Activated B cell treated with CpG ODN at 0.5 μM for 24 hours (primary cell): Measurements from ENCODE around the gene ABCA13. TPM values are rescaled to one million over a fixed set of nuclear protein-coding genes. Genes with fewer than 3 reads are reported as not detected.

Experiments used
- ATAC-seq: fragments of 200-7000 bp; cut with Tn5 transposase; one replicate; pipeline ENCODE4 v1.10.0; 2021; ENCODE audit warnings: low read depth, mild to moderate bottlenecking, moderate library complexity
- CTCF ChIA-PET: fragments of 350-600 bp; sonication (Branson Sonifier 250); formaldehyde crosslinking; loops from one replicate; lab custom pipeline; 2021; ENCODE audit warnings: antibody characterized with exemption; lab: Charles Lee
- POLR2A ChIA-PET: fragments of 350-600 bp; sonication (Branson Sonifier 250); formaldehyde crosslinking; loops from one replicate; lab custom pipeline; 2021; ENCODE audit warnings: antibody characterized with exemption; lab: Charles Lee
- DNase-seq: peaks from one replicate; pipeline ENCODE4 v3.0.0; 2022
- H3K27ac Mint-ChIP-seq: one replicate; pipeline ENCODE4 v1.8.0; 2020; ENCODE audit warnings: mixed read lengths
- H3K27me3 Mint-ChIP-seq: one replicate; pipeline ENCODE4 v1.8.0; 2021; ENCODE audit warnings: mixed read lengths
- H3K36me3 Mint-ChIP-seq: one replicate; pipeline ENCODE4 v1.8.0; 2021; ENCODE audit warnings: low read depth, mixed read lengths
- H3K4me1 Mint-ChIP-seq: one replicate; pipeline ENCODE4 v1.8.0; 2021; ENCODE audit warnings: mixed read lengths
- H3K4me3 Mint-ChIP-seq: one replicate; pipeline ENCODE4 v1.8.0; 2020; ENCODE audit warnings: mild to moderate bottlenecking, mixed read lengths
- H3K9me3 Mint-ChIP-seq: one replicate; pipeline ENCODE4 v1.8.0; 2020; ENCODE audit warnings: mixed read lengths
- intact Hi-C: fragments of 100-400 bp; cut with micrococcal nuclease; formaldehyde crosslinking; loops from one replicate; pipeline ENCODE4 v1.15.1; 2024
- total RNA-seq: library from RNA; stranded (reverse); gene quantifications from 2 replicates; pipeline ENCODE4 v1.2.3, GENCODE V29; 2022
- TF ChIP-seq, protein P1 (sequence below): fragments of 200-600 bp; IDR thresholded peaks from one replicate; pipeline ENCODE4 v1.8.0; 2022; ENCODE audit warnings: antibody characterized with exemption, mild to moderate bottlenecking

The ABCA13 gene
- total RNA-seq, 1 donor from 2014 or later, result not detected

DNA sequence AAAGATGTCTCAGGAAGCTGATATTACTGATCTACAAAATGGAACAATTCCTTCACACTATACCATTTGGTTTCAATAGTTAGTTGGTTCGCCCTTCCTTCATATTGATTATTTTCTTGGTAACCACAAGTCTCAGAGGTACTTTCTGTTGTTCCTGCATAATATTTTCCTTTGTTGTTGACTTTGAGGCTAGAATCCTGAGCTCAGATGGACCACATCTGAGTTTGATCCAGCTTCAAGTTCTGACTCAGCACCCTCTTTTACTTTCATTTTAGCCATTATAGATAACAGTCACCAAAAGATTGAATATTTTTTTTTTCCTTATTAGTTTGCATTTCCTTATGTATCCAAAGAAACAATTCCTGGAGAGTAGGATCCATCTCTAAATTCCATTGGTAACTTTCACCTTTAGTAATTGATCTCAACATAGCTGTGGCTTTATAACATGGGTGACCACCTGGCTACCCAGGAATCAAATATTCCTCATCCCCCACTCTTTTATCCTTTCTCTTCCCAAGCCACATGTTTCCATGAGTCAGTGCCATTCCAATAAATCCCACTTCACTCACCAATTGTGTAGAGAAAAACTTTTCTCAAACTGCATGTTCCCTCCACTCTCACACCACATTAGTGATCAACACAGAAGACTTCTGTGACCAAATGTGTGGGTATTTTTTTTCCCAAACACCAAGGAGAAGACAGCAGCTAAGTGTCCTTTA, 9.7 kb upstream of the ABCA13 start:
- H3K9me3 Mint-ChIP-seq, result no peaks in the 10 kb centered on the region
- no peak overlapping the region for H3K27ac Mint-ChIP-seq
- TF ChIP-seq, protein P1, sequence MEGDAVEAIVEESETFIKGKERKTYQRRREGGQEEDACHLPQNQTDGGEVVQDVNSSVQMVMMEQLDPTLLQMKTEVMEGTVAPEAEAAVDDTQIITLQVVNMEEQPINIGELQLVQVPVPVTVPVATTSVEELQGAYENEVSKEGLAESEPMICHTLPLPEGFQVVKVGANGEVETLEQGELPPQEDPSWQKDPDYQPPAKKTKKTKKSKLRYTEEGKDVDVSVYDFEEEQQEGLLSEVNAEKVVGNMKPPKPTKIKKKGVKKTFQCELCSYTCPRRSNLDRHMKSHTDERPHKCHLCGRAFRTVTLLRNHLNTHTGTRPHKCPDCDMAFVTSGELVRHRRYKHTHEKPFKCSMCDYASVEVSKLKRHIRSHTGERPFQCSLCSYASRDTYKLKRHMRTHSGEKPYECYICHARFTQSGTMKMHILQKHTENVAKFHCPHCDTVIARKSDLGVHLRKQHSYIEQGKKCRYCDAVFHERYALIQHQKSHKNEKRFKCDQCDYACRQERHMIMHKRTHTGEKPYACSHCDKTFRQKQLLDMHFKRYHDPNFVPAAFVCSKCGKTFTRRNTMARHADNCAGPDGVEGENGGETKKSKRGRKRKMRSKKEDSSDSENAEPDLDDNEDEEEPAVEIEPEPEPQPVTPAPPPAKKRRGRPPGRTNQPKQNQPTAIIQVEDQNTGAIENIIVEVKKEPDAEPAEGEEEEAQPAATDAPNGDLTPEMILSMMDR, result no peak
- no peaks in the 10 kb centered on the region for H3K4me1 Mint-ChIP-seq
- ATAC-seq, result no peak
- no peak overlapping the region for H3K4me3 Mint-ChIP-seq
- H3K27me3 Mint-ChIP-seq, result peaks cover 14% of the 10 kb centered on the region
- no peaks in the 10 kb centered on the region for H3K36me3 Mint-ChIP-seq
- intact Hi-C loops, result no loop called here
- POLR2A ChIA-PET, result interaction anchor here (0.5 kb wide), 1 partner anchor 389 kb away, joined by 4 read pairs; no protein-coding TSS in a partner anchor
- no peak for DNase-seq
- CTCF ChIA-PET, result no interaction called here

DNA sequence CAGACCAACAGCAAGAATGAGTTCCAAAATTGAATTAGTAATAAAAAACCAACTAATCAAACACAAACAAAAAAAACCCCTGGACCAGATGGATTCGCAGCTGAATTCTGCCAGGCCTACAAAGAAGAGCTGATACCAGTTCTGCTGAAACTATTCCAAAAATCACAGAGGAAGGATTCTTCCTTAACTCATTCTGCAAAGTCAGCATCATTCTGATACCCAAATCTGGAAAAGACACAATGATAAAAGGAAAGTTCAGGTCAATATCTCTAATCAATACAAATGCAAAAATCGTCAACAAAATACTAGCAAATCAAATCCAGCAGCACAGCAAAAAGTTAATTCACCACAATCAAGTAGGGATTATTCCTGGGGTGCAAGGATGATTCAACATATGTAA, 6.1 kb upstream of the ABCA13 start:
- ChIA-PET CTCF (no interaction called here), POLR2A (no interaction called here)
- peaks cover 15% of the 10 kb centered on the region for H3K27me3 Mint-ChIP-seq
- no peak overlapping the region for H3K27ac Mint-ChIP-seq
- H3K36me3 Mint-ChIP-seq, result no peaks in the 10 kb centered on the region
- no peak for DNase-seq
- no peaks in the 10 kb centered on the region for H3K4me1 Mint-ChIP-seq
- no peak for ATAC-seq
- peaks cover 7% of the 10 kb centered on the region for H3K9me3 Mint-ChIP-seq
- intact Hi-C loops, result no loop called here
- no peak overlapping the region for H3K4me3 Mint-ChIP-seq
- TF ChIP-seq, protein P1, result no peak

DNA sequence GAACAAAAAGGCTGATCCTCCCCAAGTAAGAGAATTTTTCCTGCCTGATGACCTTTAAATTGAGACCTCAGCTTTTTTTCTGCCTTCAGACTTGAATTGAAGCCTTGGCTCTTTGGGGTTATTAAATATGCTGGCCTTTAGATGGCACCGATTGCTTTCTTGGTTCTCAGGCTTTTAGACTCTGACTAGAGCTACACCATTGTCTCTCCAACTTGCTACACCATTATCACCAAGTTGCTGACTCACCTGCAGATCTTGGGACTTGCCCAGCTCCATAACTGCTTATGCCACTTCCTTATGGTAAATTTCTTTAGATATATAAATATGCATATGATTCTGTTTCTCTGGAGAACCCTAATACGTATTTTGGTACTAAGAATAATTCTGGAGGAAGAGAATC, 3.1 kb upstream of the ABCA13 start:
- no peak for ATAC-seq
- Mint-ChIP-seq H3K27me3 (peaks cover 11% of the 10 kb centered on the region), H3K9me3 (peaks cover 7% of the 10 kb centered on the region), H3K4me1 (no peaks in the 10 kb centered on the region), H3K36me3 (no peaks in the 10 kb centered on the region), H3K27ac (no peak overlapping the region), H3K4me3 (no peak overlapping the region)
- no peak for DNase-seq
- ChIA-PET POLR2A (no interaction called here), CTCF (no interaction called here)
- TF ChIP-seq, protein P1, result no peak
- intact Hi-C loops, result no loop called here

DNA sequence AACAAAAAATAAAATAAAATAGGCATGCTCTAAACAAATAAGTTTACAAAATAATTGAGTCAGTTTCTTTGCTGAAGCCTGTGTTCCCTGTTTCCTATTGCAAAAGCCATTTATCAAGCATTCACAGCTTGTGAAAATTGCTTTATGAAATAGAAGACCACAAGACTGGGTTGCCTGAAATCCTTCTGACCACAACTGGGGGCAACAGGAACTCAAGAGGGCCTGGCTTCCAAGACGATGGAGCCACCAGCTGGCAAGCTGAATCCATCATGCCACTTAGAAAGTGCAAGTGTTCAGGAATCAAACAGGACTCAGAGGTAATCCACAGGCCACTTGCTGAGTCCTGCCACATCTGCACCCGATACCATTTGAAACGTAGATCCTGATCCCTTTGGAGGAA, 752 bp upstream of the ABCA13 start:
- POLR2A ChIA-PET, result no interaction called here
- no peaks in the 10 kb centered on the region for H3K4me1 Mint-ChIP-seq
- CTCF ChIA-PET, result no interaction called here
- ATAC-seq, result no peak
- no peak for DNase-seq
- TF ChIP-seq, protein P1, result no peak
- no peak overlapping the region for H3K4me3 Mint-ChIP-seq
- H3K9me3 Mint-ChIP-seq, result peaks cover 7% of the 10 kb centered on the region
- H3K27ac Mint-ChIP-seq, result no peak overlapping the region
- intact Hi-C loops, result no loop called here
- peaks cover 7% of the 10 kb centered on the region for H3K27me3 Mint-ChIP-seq
- no peaks in the 10 kb centered on the region for H3K36me3 Mint-ChIP-seq

DNA sequence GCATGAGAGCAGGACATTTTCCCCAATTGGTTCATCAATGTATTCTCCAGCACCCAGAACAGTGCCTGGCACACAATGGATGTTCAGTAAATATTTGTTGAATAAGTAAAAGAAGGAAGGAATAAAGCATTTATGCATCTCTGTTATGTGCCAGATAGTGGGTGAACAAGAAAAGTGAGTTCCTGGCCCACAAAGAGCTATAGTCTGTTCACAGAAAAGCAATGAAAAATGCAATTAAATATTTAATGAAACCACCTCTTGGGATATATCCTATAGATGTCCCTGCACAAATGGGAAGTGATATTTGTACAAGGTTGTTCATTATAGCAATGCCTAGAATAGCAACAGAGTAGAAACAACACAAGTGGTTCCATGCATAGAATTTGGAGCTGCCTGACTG, 2.1 kb downstream of the ABCA13 start:
- ChIA-PET CTCF (no interaction called here), POLR2A (no interaction called here)
- DNase-seq, result no peak
- H3K9me3 Mint-ChIP-seq, result no peaks in the 10 kb centered on the region
- intact Hi-C loops, result no loop called here
- no peak for ATAC-seq
- H3K27me3 Mint-ChIP-seq, result peaks cover 5% of the 10 kb centered on the region
- H3K4me1 Mint-ChIP-seq, result no peaks in the 10 kb centered on the region
- H3K4me3 Mint-ChIP-seq, result no peak overlapping the region
- H3K36me3 Mint-ChIP-seq, result no peaks in the 10 kb centered on the region
- TF ChIP-seq, protein P1, result no peak
- H3K27ac Mint-ChIP-seq, result no peak overlapping the region
